HG03159 (cell line): ENCODE results near the gene CD93.

ENCODE experiments used
- ATAC-seq: cut with Tn5 transposase; IDR thresholded peaks from one replicate; pipeline ENCODE4 v1.9.1; 2021; ENCODE audit warnings: mild to moderate bottlenecking, moderate library complexity; ENCODE audit not compliant: unreplicated experiment

The CD93 gene

DNA sequence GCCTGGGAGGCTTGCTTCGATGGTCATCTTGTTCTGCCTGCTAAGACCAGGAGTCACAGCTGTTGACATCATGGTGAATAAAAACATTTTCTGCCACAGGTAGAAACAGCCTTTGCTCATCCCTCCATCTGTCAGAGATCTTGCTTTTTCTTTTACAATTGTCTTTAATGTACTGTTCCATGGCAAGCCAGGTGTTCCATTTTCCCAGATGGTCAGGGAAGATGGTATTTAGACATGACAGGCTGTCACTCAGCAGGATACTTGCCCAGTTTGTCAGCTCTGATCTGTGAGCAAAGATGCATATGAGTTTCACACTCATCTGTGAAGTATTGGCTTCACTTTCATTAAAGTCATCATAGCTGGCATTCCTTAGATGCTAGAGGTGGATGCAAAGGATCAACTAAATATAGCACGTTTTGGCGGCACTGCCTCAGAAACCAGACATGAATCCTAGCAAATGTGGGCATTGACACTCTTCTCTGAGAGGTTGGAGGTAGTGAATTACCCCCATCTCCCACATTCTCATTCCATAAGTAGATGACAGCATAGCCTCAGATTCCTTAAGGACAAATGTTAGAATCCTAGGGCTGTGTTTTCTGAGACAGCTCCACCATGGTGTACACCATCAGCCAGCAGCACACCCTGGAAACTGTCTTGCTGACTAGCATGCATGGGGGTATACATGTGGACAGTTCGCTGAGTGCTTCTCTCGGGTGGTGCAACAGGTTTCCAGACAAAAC lies 46.8 kb downstream of the CD93 start:
- ATAC-seq: no peak

DNA sequence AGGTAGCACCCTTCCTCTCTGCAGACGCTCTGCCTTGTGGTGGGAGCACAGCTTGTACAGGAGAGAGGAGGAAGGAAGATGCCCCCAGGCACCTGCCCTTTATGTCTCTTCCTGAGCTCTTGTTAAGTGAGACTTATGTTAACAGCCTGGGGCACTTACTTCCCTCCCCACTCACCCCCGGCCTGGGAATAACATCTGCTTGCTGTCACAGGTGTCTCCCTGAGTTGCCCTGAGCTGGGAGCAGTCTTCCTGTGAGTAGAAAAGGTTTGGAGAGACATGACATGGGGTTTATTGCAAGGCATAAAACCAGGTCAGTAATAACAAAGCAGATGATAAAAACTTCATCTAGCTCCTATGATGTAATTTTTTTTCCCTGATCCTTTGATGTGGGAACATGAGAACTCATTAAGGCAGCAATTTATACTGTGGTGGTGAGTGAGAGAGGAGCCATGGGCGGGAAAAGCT lies 49.1 kb downstream of the CD93 start:
- no peak for ATAC-seq

DNA sequence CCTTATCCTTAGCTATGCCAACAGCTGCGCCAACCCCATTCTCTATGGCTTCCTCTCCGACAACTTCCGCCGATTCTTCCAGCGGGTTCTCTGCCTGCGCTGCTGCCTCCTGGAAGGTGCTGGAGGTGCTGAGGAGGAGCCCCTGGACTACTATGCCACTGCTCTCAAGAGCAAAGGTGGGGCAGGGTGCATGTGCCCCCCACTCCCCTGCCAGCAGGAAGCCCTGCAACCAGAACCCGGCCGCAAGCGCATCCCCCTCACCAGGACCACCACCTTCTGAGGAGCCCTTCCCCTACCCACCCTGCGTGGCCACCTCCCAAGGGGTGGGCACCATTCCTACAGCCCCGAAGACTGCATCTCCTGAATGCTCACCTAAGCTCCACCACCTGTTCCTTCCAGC lies 49.8 kb downstream of the CD93 start:
- no peak for ATAC-seq

DNA sequence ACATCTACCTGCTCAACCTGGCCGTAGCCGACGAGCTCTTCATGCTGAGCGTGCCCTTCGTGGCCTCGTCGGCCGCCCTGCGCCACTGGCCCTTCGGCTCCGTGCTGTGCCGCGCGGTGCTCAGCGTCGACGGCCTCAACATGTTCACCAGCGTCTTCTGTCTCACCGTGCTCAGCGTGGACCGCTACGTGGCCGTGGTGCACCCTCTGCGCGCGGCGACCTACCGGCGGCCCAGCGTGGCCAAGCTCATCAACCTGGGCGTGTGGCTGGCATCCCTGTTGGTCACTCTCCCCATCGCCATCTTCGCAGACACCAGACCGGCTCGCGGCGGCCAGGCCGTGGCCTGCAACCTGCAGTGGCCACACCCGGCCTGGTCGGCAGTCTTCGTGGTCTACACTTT lies 50.4 kb downstream of the CD93 start:
- ATAC-seq: no peak

DNA sequence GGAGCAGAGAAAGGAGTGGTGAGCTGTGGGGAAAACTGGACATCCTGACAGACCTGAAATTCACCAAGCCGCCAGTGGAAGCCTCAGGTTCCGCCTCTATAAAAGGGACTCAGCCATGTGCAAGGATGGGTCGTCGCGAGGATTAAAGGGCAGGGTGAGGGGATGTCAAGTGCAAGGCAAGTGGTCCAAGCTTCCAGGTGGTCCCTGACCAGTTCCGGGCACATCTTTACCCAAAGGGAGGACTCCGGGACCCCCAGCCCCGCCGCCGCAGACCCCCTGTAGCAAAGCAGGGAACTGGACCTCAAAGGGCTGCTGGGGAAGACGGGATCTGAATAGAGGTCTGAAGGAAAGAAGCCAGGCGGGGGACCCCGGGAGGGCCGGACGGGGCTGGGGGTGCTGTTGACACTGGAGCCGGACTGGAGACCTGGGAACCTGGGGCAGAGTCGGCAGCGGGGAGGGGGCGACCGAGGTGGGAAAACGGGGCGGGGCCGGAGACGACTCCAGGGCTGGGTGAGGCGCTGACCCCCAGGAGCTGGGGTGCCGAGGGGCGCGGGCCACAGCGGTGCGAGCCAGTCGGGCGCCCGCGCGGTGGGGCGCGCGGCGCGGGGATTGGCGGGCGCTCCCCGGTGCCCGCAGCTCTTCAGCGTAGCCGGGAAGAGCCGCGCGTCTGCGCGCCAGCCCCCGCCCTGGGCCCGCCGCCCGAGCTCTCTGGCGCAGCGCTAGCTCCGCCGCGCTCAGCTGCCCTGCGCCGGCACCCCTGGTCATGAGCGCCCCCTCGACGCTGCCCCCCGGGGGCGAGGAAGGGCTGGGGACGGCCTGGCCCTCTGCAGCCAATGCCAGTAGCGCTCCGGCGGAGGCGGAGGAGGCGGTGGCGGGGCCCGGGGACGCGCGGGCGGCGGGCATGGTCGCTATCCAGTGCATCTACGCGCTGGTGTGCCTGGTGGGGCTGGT lies 51.1 kb downstream of the CD93 start, which contains the start of gene SSTR4:
TSS of gene SSTR4 (plus strand) at position 592 of the 951 bp plus-strand sequence. CDS start at position 764, 172 bp downstream.
- no peak for ATAC-seq

DNA sequence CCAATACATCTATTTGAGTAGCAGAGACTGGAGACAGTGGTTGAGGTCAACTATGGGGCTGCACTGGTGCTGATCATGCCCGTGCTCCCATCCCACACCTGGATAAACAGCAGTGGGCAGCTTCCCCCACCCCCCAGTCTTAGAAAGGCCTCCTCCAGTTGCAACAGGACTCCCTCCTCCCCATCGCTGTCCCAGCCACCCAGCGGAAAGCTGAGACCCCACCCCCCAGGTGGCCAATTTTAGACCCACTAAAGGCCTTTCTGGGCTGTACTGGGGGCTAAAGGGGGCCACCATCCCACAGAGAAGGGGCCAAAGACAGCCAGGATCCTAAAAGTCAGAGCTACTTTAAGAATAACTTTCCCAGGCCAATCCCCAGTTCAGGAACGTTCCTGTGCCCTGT lies 52.2 kb downstream of the CD93 start:
- ATAC-seq: no peak

DNA sequence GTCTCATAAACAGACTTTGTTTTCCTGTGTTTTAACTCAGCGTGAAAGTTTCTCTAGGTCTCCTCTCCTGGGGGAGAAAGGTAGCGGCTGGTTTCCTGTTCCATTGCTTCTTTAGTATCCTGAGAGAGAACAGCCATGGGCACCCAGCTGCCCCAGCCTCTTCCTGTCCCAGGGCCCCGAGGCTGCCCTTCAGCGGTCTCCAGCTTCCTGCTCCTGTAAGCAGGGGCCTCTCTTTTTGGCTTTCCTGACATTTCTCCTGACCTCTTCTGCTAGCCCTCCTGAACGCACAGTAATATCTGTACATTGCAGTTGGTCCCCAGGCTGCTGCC lies 53.4 kb downstream of the CD93 start:
- ATAC-seq: no peak

DNA sequence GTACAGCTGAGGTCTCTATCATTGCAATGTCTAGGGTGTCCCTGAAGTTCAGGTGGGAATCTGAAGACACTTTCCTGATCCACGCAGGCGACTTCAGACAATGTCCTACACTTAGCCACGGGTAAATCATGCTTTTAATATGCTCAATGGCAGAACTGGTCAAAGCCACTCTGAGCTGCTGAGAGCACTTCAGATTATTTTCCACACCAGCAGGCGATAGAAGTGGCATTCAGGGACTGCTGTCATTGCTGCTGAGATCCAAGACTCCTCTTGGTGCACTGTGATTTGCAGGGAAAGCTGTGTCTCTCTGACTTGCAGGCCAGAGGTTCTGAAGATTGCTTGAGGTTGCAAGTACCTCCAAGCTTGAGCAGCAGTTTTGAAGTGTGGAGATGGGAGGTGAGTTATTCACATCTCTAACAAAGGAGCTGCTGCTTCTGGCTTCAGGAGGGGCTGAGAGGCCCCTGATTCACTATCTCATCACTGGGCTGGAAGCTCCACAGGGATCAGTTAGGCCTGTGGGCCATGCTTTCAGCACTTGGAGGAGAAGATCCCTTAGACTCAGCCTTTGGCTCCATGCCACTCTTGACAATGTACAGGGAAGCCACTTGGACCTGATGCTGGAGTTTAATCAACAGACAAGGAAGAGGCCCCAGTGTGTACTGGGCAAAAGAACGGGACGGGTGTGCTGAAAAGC lies 53.9 kb downstream of the CD93 start:
- no peak for ATAC-seq

DNA sequence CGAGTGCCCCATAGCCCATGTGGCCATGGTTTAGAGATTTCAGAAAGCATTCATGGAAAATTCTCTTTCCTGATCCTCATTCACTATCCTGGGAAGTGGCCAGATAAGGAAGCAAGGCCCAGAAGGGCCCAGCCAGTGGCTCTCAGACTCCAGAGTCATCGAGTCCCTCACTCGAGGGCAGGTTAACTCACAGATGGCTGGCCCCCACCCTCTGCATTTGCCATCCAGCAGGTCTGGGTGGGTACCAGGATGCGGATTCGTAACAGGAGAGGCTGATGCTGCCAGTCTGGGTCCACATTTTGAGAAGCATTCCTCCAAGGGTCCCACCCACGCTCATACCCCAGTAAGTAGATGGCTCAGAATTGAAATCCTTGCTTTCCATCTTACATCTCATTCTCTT lies 54.8 kb downstream of the CD93 start:
- no peak for ATAC-seq
